HG03103 (cell line): ENCODE data around the gene VILL.
"Not testable (repeated sequence)": the region's sequence is repeated elsewhere in the genome, so short reads cannot be mapped to it uniquely, and the experiment has no call there.

ENCODE experiments used
- ATAC-seq: cut with Tn5 transposase; IDR thresholded peaks from one replicate; pipeline ENCODE4 v1.9.1; 2021; ENCODE audit warnings: low read depth; ENCODE audit not compliant: unreplicated experiment

The VILL gene

DNA sequence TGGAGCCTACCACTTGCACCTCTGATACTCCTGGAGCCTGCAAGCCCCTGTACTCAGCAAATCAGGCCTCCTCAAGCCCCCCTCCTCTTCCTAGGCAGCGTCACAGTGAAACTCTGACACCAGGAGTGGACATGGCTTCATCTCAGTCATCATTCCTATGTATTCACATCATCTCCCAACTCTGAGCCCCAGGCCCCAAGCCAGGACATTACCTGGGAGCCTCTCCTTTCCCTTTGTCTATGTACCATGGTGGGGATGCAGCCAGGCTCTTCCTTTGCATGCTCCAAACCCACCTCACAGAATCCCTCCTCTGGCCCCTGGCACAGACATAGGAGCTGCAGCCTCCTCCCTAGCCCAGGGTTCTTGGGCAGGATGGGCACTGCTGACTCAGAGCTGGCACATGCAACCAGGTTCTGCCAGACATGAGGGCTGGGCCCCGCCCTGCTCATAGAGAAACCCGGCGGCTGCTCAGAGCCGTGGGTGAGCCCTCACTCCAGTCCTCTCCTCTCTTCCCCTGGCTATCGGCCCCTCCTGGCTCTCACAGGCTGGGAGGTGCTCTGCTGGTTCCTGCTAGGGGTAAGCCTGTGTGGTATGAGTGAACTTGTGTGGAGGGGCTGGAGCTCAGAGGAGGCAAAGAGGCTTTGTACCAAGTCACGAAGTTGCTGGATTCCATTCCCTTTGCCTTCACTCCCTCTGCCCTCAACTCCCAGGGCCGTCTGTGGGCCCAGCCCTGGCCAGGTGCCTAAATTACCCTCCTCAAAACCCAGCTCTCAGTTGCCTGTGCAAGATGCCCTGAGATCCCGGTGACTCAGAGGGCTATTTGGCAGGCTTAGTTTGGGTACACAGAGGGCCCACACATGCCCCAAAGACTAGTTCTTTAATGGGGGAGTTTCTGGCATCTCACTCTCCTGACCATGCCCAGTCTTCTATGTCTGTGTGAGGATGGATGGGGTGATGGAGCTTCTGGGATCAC lies 40.7 kb downstream of the VILL start:
- ATAC-seq: no peak

DNA sequence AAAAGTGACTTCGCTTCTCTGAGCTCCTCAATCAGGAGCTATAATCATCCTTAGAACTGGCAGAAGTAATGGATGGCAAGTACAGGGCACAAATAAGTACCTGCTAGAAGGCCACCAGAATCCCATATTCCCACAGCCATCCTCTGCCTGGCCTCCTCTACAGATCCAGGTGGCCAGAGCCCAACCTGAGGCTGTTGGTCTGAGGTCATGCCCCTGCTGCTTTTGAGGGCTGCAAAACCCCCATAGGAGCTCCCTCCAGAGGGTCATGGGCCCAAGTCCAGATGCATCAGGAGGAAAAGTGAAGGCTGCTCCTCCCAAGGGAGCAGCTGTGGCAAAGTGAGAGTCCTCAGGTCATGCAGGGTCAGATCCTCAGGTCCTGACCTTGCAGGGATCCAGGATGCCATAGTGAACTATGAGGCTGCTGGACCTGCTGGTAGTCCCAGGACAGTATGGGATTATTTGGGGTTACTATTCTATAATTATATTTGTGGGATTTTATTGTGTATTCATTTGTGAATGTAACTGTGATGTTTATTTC lies 41.8 kb downstream of the VILL start:
- ATAC-seq: no peak

DNA sequence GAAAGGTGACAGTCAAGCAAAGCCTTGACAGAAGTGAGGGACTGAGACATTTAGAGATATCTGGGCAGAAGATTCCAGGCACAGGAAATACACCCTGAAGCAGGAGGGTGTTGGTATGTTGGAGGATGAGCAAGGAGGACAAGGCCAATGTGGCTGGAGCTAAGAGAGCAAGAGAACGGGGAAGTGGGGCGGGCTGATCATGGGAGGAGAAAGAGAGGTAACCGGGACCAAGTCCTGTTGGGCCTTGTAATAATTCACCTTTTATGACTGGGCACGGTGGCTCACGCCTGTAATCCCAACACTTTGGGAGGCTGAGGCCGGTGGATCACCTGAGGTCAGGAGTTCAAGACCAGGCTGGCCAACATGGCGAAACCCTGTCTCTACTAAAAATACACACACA lies 43.0 kb downstream of the VILL start:
- not testable (repeated sequence) for ATAC-seq

DNA sequence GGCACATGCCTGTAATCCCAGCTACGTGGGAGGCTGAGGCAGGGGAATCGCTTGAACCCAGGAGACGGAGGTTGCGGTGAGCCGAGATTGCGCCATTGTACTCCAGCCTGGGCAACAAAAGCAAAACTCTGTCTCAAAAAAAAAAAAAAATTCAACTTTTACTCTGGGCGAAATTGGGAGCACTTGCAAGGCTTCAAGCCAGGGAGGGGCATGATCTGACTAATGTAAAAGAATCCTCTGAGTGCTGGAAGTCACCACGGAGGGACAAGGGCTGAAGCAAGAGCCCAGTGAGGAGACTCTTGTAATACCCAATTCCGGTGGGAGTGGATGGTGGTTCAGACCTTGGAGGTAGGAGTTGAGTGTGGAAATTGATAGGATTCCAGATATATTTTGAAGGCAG lies 43.7 kb downstream of the VILL start:
- not testable (repeated sequence) for ATAC-seq

DNA sequence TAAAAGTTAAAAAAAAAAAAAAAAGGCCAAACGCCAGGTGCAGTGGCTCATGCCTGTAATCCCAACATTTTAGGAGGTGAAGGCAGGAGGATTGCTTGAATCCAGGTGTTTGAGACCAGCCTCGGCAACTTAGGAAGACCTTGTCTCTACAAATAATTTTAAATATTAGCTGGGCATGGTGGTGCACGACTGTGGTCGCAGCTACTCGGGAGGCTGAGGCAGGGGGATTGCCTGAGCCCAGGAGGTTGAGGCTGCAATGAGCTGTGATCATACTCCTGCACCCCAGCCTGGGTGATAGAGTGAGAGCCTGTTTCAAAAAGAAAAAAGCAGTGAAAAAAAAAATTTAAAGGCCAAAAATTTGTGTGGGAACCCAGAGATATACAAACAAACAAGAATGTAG lies 45.7 kb downstream of the VILL start:
- ATAC-seq: no peak

DNA sequence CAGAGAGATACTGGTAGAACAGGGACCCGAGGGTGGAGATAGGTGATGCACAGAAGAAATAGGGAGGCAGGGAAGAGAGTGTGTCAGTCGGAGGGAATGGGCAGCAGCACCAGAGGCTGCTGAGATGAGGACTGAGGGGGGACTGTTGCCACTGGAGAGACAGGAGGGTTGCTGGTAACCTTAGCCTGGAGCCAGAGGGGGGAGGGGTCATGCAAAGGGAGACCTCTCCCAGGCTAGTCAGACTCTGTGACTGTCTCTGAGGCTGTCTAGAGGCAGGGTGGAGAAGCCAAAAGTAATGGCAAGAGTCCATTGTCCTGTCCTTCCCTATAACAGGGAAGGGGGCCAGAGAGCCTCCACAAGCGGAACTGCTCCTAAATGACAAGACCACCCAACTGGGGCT lies 46.3 kb downstream of the VILL start:
- ATAC-seq: no peak

DNA sequence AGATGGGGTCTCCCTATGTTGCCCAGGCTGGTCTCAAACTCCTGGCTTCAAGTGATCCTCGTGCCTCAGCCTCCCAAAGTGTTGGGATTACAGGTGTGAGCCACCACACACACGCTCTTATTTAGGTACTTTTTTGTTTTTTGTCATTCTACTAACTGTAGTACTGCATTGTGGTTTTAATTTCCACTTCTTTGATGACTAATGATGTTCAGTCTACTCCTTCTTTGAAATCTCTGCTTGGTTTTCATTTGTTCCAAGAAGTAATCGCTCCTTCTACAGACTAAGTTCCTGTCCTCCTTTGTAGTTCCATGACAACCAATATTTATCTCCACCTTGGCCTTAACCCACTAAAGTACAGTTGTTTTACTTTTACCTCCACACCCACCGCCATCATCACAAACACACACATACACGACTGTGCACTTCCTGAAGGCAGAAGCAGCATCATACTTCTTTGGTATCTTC lies 47.9 kb downstream of the VILL start:
- ATAC-seq: no peak

DNA sequence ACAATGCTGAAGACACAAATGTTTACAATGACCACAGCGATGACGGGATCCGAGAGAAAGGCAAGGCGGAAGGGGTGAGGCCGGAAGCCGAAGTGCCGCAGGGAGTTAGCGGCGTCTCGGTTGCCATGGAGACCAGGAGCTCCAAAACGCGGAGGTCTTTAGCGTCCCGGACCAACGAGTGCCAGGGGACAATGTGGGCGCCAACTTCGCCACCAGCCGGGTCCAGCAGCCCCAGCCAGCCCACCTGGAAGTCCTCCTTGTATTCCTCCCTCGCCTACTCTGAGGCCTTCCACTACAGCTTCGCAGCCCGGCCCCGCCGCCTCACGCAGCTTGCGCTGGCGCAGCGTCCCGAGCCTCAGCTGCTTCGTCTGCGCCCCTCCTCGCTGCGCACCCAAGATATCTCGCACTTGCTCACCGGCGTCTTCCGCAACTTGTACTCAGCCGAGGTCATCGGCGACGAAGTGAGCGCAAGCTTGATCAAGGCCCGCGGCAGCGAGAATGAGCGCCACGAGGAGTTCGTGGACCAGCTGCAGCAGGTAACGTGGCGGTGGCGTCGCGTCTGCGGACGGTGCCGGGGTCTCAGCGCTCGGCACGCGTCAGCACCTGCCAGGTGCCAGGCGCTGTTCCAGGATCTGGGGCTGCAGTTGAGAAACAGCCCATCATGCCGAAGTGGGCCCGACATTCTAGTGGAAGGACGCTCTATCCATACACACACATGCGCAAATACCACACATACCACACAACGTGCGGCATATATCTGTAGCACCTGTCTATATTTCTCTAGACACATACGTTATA lies 48.7 kb downstream of the VILL start, which contains the start of gene DLEC1:
DLEC1 (plus strand) TSS at position 108 of the 798 bp plus-strand sequence; CDS start at position 126, 18 bp downstream.
- ATAC-seq: peak; percentile 82

DNA sequence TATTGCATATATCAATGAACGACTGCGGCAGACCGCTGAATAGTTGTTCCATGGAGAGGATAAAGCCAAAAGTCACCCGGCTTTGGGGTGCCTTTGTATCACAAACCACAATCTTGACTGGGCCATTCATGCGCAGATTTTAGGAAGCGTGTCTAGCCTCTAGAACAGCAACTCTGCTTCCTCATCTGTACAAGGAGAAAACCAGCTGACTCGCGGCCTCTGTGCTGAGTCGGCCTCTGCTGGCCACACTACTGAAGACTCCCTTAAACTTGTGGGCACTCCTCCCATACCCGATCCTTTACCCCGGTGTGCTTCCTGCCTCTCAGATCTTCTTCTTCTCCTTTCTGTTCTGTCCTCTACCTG lies 49.3 kb downstream of the VILL start:
- peak; percentile 62 for ATAC-seq

DNA sequence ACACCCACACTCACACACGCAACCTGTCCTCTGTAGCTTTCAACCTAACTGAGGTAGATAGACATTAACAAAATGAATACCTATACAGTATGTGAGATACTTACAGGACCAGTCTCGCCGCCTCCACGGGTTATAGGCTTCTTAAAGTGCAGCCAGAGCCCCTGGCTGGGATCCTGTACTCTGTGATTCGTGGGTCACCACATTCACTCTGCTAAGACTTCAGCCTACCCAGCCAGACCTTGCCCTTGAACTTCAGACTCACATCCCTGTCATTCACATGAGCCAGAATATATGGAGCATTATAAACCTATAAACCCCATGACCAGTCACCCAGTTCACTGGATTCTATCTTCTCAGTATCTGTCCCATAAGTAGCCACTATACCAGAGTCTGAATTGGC lies 49.8 kb downstream of the VILL start:
- no peak for ATAC-seq

DNA sequence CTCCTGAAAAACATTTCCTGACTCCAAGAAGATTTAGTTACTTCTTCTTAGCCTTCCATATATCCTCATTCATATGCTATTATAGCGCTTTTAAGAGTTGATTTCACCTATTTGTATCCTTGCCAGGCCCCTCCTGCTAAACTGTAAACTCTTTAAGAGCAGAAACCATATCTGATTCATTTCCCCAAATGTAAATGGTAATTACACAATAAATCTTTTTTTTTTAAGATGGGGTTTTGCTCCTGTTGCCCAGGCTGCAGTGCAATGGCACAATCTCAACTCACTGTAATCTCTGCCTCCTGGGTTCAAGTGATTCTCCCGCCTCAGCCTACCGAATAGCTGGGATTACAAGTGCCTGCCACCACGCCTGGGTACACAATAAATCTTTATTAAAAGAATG lies 52.9 kb downstream of the VILL start:
- ATAC-seq: no peak

DNA sequence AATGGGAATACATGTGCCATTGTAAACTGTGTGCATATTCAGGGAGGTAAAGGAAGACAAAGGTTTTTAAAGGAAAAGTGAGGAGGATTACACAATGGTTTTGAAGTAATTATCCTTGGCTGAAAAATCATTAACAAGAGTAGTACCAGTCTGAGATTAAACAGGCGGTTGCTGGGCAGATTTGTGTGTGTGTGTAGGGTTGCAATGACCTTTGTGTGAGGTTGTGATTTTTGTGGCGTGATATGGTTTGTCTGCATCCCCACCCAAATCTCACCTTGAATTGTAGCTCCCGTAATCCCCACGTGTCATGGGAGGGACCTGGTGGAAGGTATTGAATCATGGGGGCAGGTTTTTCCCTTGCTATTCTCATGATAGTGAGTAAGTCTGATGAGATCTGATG lies 55.4 kb downstream of the VILL start:
- ATAC-seq: no peak

DNA sequence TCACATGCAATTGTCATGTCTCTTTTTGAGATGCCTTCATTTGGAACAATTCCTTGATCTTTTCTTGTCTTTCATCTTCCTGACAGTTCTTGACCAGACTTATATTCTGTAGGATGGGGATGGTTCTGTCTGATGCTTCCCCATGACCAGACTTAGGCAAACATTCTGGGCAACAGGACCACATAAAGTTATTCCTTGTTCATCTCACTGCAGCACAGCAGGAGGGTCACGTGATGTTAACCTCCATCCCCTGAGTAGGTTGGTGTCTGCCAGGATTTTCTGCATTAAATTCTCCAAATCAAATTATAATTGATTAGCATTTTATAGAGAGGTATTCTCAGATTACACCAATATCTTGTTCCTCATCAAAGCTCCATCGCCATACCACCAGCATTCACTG lies 56.2 kb downstream of the VILL start:
- ATAC-seq: no peak

DNA sequence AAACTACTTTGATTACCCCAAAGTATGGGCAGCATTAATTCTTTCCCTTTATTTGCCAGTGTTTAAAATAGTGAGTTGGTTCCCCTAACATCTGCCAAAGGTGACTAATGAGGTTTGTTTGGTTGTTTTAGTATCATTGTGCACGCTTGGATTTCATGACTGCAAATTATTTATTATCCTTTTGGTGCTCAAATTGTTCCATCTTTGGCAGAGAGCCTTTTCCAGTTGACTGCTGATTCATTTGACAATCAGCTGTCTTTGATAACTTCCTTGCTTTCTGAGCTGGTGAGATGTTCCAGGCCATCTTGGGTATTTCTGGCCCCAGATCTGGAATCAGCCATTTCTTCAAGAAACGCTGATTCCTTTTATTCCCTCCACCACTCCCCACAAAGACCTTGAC lies 57.3 kb downstream of the VILL start:
- no peak for ATAC-seq

DNA sequence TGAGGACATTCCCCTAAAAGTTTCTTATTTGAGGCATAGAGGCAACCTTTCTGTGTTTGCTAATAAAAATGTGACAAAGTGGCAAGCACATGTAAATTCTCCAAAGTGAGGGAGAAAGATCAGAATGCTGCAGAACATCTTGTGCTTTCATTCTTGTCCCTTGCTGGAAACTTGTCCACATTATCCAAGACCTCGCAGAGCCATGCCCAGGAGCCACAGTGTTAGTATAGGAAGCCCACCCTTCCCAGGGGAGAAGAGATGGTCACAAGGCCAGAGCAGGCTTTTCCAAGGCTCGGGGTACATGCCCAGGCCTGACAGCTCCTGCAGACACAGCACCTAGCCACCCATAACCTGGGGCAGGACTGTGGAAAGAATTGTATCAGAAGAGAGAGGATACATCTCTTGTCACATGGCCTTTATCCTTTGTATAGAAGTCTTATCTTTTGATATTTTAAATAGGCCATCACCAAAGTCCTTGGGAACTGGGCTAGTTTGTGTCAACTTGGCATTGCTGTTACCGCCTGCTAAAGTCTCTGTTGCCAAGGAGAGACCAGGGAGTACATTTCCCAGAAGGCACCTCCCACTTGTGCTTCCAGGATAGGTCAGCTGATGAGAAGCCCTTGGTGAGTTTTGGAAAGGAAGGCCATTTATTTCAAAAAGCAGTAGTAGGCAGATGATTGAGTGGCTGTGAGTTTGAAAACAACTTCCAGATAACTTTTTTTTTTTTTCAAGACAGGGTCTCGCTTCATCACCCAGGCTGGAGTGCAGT lies 59.0 kb downstream of the VILL start:
- no peak for ATAC-seq

DNA sequence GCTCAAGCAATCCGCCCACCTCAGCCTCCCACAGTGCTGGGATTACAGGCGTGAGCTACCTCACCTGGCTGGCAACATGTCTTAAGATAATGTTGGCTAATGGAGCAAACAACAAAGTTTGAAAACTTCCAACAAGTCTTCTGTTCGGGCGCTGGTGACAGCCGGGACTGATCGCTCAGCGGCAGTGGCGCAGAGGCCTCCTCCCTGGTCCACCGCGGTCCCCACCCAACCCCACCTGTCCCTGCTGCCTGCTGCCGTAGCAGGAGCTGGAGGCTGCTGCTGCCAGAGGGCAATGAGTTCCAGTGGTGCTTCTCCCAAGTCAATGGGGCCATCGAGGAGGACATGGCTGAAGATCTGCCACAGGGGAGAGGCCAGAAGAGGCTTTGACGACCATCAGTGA lies 60.5 kb downstream of the VILL start:
- ATAC-seq: no peak

DNA sequence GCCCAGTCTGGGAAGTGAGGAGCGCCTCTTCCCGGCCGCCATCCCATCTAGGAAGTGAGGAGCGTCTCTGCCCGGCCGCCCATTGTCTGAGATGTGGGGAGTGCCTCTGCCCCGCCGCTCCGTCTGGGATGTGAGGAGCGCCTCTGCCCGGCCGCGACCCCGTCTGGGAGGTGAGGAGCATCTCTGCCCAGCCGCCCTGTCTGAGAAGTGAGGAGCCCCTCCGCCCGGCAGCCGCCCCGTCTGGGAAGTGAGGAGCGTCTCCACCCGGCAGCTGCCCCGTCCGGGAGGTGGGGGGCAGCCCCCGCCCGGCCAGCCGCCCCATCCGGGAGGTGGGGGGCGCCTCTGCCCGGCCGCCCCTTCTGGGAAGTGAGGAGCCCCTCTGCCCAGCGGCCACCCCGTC lies 62.7 kb downstream of the VILL start:
- not testable (repeated sequence) for ATAC-seq

DNA sequence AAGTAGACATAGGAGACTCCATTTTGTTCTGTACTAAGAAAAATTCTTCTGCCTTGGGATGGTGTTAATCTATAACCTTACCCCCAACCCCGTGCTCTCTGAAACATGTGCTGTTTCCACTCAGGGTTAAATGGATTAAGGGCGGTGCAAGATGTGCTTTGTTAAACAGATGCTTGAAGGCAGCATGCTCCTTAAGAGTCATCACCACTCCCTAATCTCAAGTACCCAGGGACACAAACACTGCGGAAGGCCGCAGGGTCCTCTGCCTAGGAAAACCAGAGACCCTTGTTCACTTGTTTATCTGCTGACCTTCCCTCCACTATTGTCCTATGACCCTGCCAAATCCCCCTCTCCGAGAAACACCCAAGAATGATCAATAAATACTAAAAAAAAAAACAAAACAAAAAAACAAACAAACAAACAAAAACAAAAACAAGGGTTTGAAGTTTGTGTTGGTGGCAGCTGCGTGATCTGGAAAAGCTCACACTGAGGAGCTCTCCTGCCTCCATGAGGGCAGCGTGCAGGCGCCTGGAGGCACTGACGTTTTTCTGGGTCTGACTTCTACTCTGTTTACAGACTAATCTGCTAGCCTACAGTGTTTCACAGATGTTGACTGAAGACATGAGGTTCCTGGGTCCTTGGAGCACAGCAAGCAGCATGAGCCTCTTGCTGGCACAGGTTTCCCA lies 63.4 kb downstream of the VILL start:
- ATAC-seq: not testable (repeated sequence)

DNA sequence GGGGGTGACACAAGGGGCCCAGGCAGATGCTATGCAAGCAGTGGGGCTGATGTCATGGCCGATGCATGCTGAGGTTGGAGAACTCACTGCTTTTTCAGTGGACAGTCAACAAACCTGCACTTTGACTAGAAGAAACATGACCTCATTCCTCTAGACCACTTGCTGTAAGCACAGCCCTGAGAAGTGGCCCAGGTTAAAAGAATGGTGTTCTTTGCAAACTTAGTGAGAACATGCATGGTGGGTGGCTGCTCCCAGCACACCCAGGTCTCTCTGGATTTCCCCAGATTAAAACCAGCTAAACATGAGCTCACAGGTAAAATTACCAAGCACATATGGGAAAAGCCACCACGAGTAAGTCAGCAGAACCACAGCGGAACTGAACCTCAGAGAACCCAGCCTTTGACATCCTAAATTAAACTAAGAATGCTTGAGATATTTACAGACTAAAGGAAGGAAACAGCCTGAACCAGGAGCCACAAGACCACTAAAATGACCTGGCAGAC lies 64.0 kb downstream of the VILL start:
- ATAC-seq: no peak
